Measurements from ENCODE around the gene NOSTRIN.
"Not testable (repeated sequence)": the region's sequence is repeated elsewhere in the genome, so short reads cannot be mapped to it uniquely, and the experiment has no call there.

NOSTRIN gene

GRCh38 chr2:168790226-168790902 is 12.1 kb upstream of the NOSTRIN start:
- DNase-seq, result no peak

GRCh38 chr2:168791140-168791539 is 11.3 kb upstream of the NOSTRIN start:
- not testable (repeated sequence) for DNase-seq

- no peak for DNase-seq
These were observed 8.8 kb upstream of the NOSTRIN start for GRCh38 chr2:168793596-168793995.

GRCh38 chr2:168794968-168795367 is 7.5 kb upstream of the NOSTRIN start:
- DNase-seq, result no peak

GRCh38 chr2:168796090-168796577 is 6.3 kb upstream of the NOSTRIN start:
- DNase-seq, result no peak

- DNase-seq, result no peak
These were observed 5.7 kb upstream of the NOSTRIN start for GRCh38 chr2:168796583-168797285.

- no peak for DNase-seq
These were observed 5.2 kb upstream of the NOSTRIN start for GRCh38 chr2:168797286-168797655.

- no peak for DNase-seq
These were observed 4.2 kb upstream of the NOSTRIN start for GRCh38 chr2:168798076-168798887.

GRCh38 chr2:168798888-168799410 is 3.5 kb upstream of the NOSTRIN start:
- no peak for DNase-seq

- no peak for DNase-seq
These were observed 966 bp upstream of the NOSTRIN start for GRCh38 chr2:168801471-168801870.

- no peak for DNase-seq
These were observed 655 bp downstream of the NOSTRIN start for GRCh38 chr2:168802859-168803725.

- no peak for DNase-seq
These were observed 1.8 kb downstream of the NOSTRIN start for GRCh38 chr2:168804214-168804613.

- DNase-seq, result no peak
These were observed 3.2 kb downstream of the NOSTRIN start for GRCh38 chr2:168805615-168806014.

- no peak for DNase-seq
These were observed 7.1 kb downstream of the NOSTRIN start for GRCh38 chr2:168809537-168809936.

- no peak for DNase-seq
These were observed 7.8 kb downstream of the NOSTRIN start for GRCh38 chr2:168810235-168810634.

- no peak for DNase-seq
These were observed 9.3 kb downstream of the NOSTRIN start for GRCh38 chr2:168811696-168812095.

GRCh38 chr2:168814046-168814445 is 11.6 kb downstream of the NOSTRIN start:
- DNase-seq, result no peak

GRCh38 chr2:168814939-168815907 is 12.8 kb downstream of the NOSTRIN start:
- DNase-seq, result no peak

- DNase-seq, result no peak
These were observed 13.9 kb downstream of the NOSTRIN start for GRCh38 chr2:168816369-168816768.

GRCh38 chr2:168819050-168819715 is 16.7 kb downstream of the NOSTRIN start:
- DNase-seq, result no peak
